Body of pancreas (tissue), 4 donors: ENCODE data around the gene NEDD1. TPM values are rescaled to one million over a fixed set of nuclear protein-coding genes. Genes with fewer than 3 reads are reported as not detected.

Source experiments
- ATAC-seq: fragments of 150-250 bp; one replicate; pipeline ENCODE4 v1.9.1; 2016
- DNase-seq, 4 donors: peaks; one replicate each; pipeline ENCODE4 v3.0.0-alpha.2; 2019
- H3K27ac ChIP-seq, 4 donors: fragments of 200-600 bp; sonication (generic); 1 replicate in 3 of 4; 2 replicates in 1 of 4; pipeline versions ENCODE4 v1.5.1 to v1.6.1; 2016 to 2019; ENCODE audit warnings: mild to moderate bottlenecking in 1 of 4, mixed read lengths in 1 of 4, moderate library complexity in 1 of 4
- H3K27me3 ChIP-seq, 2 donors: fragments of 200-600 bp; sonication (generic); one replicate each; pipeline ENCODE4 v1.6.0; 2016; ENCODE audit warnings: mild to moderate bottlenecking in 1 of 2
- H3K36me3 ChIP-seq, 2 donors: fragments of 200-600 bp; sonication (generic); replicated peaks in 1 of 2; 2 replicates each; pipeline ENCODE4 v1.5.1; 2016; ENCODE audit warnings: low read depth in 2 of 2; ENCODE audit not compliant: insufficient read depth in 1 of 2
- H3K4me1 ChIP-seq: fragments of 200-600 bp; sonication (generic); one replicate; pipeline ENCODE4 v1.6.0; 2016
- H3K4me3 ChIP-seq, 2 donors: fragments of 200-600 bp; sonication (generic); 1 replicate in 1 of 2; 2 replicates in 1 of 2; pipeline ENCODE4 v1.5.1; 2016 to 2019
- H3K9me3 ChIP-seq, 3 donors: fragments of 200-600 bp; sonication (generic); 1 replicate in 2 of 3; 2 replicates in 1 of 3; pipeline ENCODE4 v1.5.1; 2016
- CTCF ChIP-seq, 7 experiments: fragments of 450-650 bp in 4 of 7; fragments of 200-600 bp in 3 of 7; sonication (generic) in 3 of 7; IDR thresholded peaks; one replicate each; pipeline ENCODE4 v1.5.1; 2016 to 2019; ENCODE audit warnings: antibody characterized with exemption in 7 of 7
- POLR2A ChIP-seq, 3 donors: fragments of 450-650 bp; IDR thresholded peaks; one replicate each; pipeline ENCODE4 v1.6.1; 2016; ENCODE audit warnings: antibody characterized with exemption in 3 of 3, mild to moderate bottlenecking in 2 of 3
- WGBS, 2 donors: methylation state at CpG; one replicate each; pipeline ENCODE4 v1.1.5; 2017; 5-methylcytosine and 5-hydroxymethylcytosine counted together
- intact Hi-C: fragments of 100-400 bp; cut with DNase I; formaldehyde crosslinking; loops from one replicate; pipeline ENCODE4 v1.15.1; 2023
- total RNA-seq, 2 donors: library from RNA; depleted of rRNA; stranded (reverse); fragments of >200 nt; gene quantifications; one replicate each; pipeline ENCODE4 v1.1.0, GENCODE V29; 2016

NEDD1 gene
- total RNA-seq, 2 donors from 2014 or later, result 7.8 to 15.5 TPM

GRCh38 chr12:96883571-96883970 lies 23.5 kb upstream of the NEDD1 start:
- H3K4me1 ChIP-seq, result no peaks in the 10 kb centered on the region
- no peak for TF ChIP-seq POLR2A (IDR thresholded peaks at IDR 0.05)
- no peak for TF ChIP-seq CTCF (IDR thresholded peaks at IDR 0.05)
- DNase-seq (no peak), ATAC-seq (no peak)
- H3K36me3 ChIP-seq, result no peaks in the 10 kb centered on the region
- H3K27ac ChIP-seq, result no peak overlapping the region
- no peak overlapping the region for H3K4me3 ChIP-seq
- WGBS, 2 donors, result 86 to 92% methylated on average over 4 of the region's 4 CpGs
- H3K9me3 ChIP-seq, result no peaks in the 10 kb centered on the region
- intact Hi-C loops, result no loop called here
- no peaks in the 10 kb centered on the region for H3K27me3 ChIP-seq

GRCh38 chr12:96886998-96887677 lies 19.9 kb upstream of the NEDD1 start:
- intact Hi-C loops, result no loop called here
- no peaks in the 10 kb centered on the region for H3K4me1 ChIP-seq
- H3K36me3 ChIP-seq, result no peaks in the 10 kb centered on the region
- no peaks in the 10 kb centered on the region for H3K27me3 ChIP-seq
- no peak overlapping the region for H3K4me3 ChIP-seq
- DNase-seq (peak in 2 of 4 donors; percentile 19 to 23), ATAC-seq (no peak)
- 59 to 60% methylated on average over 4 of the region's 4 CpGs for WGBS, 2 donors
- TF ChIP-seq CTCF (IDR thresholded peaks at IDR 0.05), result no peak
- TF ChIP-seq POLR2A (IDR thresholded peaks at IDR 0.05), result no peak
- no peak overlapping the region for H3K27ac ChIP-seq
- no peaks in the 10 kb centered on the region for H3K9me3 ChIP-seq

GRCh38 chr12:96889273-96889933 lies 17.7 kb upstream of the NEDD1 start:
- Histone ChIP-seq H3K4me3 (no peak overlapping the region), H3K27ac (no peak overlapping the region), H3K27me3 (no peaks in the 10 kb centered on the region), H3K4me1 (no peaks in the 10 kb centered on the region), H3K9me3 (no peaks in the 10 kb centered on the region), H3K36me3 (no peaks in the 10 kb centered on the region)
- intact Hi-C loops, result no loop called here
- DNase-seq, result no peak
- WGBS, 2 donors, result 26 to 40% methylated on average over 5 of the region's 5 CpGs
- ATAC-seq, result no peak
- TF ChIP-seq POLR2A (IDR thresholded peaks at IDR 0.05), result no peak
- TF ChIP-seq CTCF (IDR thresholded peaks at IDR 0.05), result no peak

- no peaks in the 10 kb centered on the region for H3K27me3 ChIP-seq
- ATAC-seq (no peak), DNase-seq (no peak)
- H3K27ac ChIP-seq, result no peak overlapping the region
- H3K36me3 ChIP-seq, result no peaks in the 10 kb centered on the region
- intact Hi-C loops, result no loop called here
- H3K4me1 ChIP-seq, result no peaks in the 10 kb centered on the region
- no peak for TF ChIP-seq CTCF (IDR thresholded peaks at IDR 0.05)
- no peak for TF ChIP-seq POLR2A (IDR thresholded peaks at IDR 0.05)
- WGBS, 2 donors, result 74 to 79% methylated on average over 2 of the region's 2 CpGs
- H3K4me3 ChIP-seq, result no peak overlapping the region
- no peaks in the 10 kb centered on the region for H3K9me3 ChIP-seq
Observed at GRCh38 chr12:96890331-96890730, 16.7 kb upstream of the NEDD1 start.

- intact Hi-C loops, result no loop called here
- DNase-seq, result no peak
- Histone ChIP-seq H3K4me3 (no peak overlapping the region), H3K27ac (no peak overlapping the region), H3K36me3 (no peaks in the 10 kb centered on the region), H3K9me3 (no peaks in the 10 kb centered on the region), H3K4me1 (no peaks in the 10 kb centered on the region), H3K27me3 (no peaks in the 10 kb centered on the region)
- ATAC-seq, result no peak
- TF ChIP-seq POLR2A (IDR thresholded peaks at IDR 0.05) (no peak), CTCF (IDR thresholded peaks at IDR 0.05) (no peak)
- WGBS, 2 donors, result 63 to 64% methylated on average over 3 of the region's 3 CpGs
Observed at GRCh38 chr12:96892104-96892503, 15.0 kb upstream of the NEDD1 start.
